GM11168 (cell line): ENCODE results near the gene REEP6.

Source experiments
- in situ Hi-C: fragments of 300-500 bp; cut with MboI; formaldehyde crosslinking; loops from one replicate; pipeline ENCODE4 v1.12.0; 2022; ENCODE audit warnings: low sequenced_read_pairs; ENCODE audit not compliant: unreplicated experiment

REEP6 gene

DNA sequence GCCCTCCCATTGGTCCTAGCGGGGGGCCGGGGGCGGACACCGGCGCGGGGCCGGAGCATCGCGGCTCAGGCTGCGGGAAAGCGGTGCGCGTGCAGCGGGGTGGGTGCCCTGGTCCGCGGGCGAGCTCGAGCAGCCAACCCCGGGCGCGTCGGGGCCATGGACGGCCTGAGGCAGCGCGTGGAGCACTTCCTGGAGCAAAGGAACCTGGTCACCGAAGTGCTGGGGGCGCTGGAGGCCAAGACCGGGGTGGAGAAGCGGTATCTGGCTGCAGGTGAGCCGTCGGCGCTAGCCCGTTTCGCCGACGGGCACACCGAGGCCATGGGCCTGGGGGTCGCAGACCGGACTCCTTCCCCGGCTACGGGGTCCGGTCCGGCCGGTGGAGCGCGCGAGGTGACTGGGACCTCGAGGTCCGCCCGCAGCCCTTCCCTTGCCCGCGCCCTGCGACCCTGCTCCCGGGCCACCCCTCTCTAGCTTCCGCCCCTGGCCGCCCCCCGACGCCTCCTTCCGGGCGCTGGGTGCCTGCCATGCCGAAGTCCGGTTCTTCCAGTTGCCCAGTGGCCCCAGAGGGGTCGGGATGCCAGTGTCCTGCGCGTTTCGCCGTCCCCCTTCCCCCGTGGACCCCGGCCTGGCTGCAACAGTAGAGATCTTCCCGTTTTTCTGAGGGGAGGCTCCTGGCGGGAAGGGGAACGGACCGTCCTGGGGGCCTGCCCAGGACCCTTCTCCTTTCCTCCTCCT lies at the start of gene REEP6:
REEP6 (plus strand) TSS at position 68 of the 735 bp plus-strand sequence; CDS start at position 157, 89 bp downstream.
- in situ Hi-C loops = no loop called here

DNA sequence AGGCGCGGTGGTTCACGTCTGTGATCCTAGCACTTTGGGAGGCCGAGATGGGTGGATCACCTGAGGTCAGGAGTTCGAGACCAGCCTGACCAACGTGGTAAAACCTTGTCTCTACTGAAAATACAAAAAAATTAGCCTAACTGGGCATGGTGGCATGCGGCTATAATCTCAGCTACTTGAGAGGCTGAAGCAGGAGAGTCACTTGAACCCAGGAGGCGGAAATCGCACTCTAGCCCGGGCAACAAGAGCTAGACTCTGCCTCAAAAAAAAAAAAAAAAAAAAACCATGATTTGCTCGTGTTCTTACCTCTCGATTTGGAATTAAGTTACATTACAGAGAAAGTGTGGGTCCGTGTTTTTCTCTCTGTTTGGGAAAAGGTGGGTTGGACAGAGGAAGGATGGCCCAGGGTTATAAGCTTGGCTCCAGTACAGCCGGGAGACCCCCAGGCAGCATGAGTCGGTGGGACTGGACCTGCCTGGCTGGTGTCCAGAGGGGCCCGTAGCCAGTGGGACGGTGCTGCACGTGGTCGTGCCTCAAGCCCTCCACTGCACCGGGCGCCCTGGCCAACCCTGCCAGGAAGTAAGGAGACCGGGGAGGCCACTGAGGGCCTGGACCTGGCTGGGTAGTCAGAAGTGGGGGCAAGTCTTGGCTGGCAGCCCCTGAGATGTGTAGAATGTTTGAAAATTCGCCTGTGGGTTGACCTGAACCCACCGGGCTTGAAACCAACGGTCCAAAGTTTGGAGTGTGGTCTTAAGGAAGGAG lies 49.1 kb upstream of the REEP6 start:
- in situ Hi-C loops = no loop called here

DNA sequence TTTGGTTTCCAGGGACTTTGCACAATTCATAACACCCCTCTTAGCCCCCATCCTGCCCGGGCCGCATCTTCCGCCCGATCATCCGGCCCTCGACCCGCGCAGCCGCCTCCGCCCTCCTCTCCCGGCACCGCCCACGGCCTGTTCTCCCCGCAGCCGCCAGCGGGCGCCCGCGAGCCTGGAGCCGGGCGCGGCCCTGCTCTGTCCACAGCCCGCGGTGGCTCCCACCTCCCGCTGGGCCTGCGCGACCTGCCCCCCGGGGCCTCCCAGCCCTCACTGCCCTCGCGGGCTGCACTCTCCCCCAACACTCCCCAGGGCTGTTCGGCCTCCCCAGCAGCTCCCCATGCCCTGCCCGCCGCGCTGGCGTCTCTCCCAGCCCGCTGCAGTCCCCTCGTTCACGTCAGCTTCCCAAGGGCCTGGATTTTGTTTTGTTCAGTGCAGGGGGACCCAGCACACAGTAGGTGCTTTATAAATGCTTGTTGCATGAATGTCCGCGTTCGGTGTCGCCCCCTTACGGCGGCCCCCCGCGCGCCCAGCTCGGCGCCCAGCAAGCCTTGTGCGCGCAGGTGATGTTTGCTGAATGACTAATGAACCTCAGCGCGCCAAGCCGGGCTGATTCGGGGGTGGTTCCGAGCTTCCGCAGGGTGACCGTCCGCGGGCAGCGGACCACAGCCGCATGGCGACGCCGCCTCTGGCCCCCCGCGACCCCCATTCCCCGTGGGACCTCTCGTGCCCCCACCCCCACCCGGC lies 45.6 kb upstream of the REEP6 start:
- in situ Hi-C loops = no loop called here

DNA sequence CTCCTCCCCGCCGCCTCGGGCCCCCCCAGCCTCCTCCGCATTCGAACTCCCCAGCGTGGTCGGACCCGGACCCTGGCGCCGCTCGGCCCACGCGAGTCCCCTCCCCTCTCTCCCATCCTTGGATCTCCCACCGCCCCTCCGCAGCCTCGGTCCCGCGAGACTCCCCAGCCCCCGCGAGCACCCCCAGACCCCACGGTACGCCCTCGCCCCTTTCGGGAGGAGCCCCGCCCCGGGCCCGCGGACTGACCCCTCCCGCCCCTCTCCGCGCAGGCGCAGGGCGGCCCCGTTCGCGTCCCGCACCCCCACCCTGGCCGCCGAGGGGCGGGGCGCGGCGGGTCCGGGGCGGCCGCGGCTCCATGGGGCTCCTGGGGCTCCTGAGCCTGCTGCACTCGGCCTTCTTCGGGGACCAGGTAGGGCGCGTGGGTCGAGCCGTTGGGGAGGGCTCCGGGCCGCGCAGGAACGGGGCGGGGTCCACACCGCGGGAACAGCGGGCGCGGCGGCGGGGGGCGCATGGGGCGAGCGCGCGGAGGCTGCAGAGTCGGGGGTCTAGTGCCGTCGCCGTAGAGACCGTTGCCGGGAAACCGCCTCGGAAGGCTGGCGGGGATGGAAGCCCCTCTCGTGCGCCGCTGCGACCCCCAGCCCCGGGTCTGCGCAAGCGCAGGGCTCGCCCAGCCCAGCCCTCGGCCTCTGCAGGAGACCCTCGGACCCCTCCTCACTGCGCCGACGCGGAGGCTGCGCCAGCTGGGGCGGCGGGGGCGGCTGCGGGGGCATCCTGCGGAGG lies 44.9 kb upstream of the REEP6 start:
- in situ Hi-C loops = no loop called here

DNA sequence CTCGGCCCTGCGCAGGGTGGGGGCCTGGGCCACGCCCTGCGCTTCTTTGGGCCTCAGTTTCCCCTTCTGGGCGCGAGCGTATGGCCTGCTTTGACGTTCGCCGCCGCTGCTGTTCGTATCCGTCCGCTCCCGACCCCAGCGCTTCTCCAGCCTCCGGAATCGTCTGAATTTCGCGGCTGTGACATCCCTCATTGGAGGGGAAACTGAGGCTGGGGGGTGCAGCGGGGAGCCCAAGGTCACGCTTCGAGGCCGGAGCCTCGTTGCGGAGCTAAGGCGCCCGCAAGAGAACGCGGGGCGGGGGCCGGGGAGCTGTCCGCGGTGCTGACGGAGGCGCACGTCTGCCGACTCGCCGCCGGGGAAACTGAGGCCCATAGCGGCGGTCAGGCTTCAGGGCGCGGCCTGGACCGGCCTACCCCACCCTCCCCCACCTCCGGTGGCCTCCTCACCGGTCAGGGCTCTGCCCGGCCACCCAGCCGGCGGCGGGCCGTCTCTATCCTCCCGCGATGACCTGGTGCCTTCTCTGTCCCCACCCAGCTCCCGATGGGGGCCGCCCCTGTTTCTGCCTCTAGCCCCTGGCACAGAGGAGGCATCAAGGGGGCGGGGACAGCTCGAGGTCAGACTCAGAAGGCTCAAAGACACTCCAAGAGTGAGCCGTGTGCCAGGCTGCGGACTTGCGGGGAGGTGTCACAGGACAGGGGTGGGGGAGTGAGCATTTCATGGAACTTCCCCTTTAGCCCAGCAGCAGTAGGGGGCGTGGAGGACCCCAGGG lies 44.1 kb upstream of the REEP6 start:
- in situ Hi-C loops = no loop called here

DNA sequence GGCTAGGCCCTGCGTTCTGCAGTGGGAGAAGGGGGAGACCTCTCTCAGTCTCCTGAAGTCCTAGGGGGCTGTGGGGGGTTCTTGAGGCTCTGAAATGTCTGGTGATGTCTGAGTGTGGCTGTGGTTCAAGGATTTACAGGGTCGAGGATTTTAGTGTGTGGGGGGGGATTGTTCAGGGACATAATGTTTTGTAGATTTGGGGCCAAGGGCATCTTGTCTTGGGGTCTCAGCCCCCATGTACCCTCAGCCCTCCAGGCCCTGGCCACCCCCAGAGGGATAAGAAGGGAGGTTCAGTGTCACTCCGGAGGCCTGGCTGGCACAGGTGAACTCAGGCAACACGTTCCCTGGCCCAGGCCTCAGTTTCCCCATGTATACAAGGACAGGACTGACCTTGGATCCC lies 43.5 kb upstream of the REEP6 start:
- in situ Hi-C loops = no loop called here

DNA sequence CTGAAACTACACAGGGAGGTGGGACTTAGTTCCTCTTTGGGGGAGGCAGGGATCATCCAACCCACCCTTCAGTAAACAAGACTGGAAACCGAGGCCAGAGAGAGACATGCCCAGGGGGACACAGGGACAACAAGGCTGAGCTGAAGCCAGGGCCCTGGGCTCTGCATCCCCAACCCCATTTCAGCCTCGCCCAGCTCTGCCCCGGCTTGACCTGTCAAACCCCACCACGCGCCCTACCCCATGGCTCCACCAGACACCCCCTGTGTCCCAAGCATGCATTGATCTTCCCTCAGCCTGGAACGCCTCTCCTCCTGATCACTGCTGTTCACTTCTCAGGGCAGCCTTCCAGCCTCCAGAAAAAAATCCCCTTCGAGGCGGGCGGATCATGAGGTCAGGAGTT lies 43.0 kb upstream of the REEP6 start:
- in situ Hi-C loops = no loop called here

DNA sequence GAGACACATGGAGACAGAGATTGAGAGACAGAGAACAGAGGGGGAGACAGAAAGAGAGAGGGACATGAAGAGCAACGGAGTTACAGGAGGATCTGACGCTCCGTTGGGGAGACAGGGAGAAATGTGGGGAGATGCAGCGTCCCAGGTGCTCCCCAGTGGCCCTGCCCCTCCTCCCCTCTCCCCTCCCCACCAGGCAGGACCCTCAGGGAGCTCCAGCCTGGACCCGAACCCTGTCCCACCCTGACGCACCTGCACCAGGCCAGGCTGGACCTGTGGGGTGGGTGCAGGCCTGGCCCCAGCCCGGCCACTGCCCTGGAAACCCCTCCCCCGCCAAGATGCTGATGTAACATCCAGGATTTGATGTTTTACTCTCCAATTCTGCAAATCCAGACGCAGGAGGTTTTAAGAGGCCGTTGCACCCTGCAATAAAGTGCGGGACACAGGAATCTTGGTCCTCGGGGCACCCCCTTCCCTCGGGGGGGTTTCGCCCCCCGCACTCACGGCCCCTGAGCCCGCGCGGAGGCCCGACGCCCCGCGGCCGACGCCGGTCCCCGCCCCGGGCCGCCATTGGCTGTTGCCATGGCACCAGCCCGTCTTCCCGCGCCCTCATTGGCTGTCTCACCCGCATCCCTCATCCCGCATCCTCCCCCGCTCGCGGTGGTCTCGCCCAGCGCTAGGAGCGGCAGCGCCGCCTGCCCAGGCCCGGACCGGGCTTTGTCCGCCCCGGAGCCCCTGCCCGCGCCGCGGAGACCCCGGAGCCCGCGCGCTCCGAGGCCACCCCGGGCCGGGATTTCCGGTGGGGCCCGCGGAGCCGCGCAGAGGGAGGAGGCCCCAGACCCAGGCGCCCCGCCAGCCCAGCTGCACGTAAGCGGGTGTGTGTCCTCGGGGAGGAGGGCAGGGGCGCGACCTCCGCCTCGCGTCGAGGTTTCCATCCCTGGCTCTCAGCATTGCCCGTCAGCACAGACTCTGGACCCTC lies 41.2 kb upstream of the REEP6 start, which contains the start of gene APC2:
APC2 (plus strand) TSS at position 655 of the 976 bp plus-strand sequence. CDS start 2,881 bp downstream, outside the sequence.
- in situ Hi-C loops = no loop called here

DNA sequence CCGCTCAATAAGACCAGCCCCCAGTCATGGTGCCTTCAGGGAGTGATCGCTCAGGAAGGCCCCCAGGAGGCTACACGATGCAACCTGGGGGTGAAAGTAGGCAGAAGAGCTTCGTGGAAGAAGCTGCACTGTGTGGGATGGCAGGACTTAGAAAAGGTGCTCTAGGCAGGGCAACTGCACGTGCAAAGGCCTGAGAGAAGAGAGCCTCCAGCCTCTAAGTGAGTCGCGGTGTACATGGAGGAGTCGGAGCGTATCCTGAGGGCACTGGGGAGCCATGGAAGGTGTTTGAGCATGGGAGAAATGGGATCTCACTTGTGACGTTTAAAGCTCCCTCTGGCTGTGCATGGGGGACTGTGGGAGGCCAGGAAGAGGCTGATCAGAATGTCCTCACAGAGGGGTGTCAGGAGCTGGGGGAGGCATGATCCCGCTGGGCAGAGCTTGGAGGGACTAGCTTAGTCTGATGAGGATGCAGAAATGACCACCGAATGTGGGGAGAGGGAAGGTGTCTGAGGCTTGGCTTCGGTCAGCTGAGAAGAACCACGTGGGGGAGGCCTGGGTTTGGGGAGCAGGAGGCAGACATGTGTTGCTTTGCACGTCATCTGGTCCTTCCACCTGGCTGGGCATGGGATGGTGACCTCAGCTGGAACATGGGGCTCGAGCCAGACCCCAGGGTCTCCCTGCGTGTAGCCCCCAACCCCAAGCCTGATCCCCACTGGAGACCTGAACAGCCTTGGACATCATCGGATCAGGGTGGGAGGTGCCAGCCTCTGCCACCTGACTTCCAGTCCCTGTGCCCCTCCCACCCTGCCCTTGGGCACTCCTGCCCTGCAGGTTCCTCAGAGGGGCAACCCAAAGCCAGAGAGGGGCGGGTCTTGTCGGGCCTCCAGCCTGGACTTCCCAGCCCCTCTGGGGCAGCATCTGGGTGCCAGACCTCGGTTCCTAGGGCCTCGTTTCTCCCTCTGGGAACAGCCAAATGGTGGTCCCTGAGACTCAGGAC lies 39.9 kb upstream of the REEP6 start:
- in situ Hi-C loops = no loop called here

DNA sequence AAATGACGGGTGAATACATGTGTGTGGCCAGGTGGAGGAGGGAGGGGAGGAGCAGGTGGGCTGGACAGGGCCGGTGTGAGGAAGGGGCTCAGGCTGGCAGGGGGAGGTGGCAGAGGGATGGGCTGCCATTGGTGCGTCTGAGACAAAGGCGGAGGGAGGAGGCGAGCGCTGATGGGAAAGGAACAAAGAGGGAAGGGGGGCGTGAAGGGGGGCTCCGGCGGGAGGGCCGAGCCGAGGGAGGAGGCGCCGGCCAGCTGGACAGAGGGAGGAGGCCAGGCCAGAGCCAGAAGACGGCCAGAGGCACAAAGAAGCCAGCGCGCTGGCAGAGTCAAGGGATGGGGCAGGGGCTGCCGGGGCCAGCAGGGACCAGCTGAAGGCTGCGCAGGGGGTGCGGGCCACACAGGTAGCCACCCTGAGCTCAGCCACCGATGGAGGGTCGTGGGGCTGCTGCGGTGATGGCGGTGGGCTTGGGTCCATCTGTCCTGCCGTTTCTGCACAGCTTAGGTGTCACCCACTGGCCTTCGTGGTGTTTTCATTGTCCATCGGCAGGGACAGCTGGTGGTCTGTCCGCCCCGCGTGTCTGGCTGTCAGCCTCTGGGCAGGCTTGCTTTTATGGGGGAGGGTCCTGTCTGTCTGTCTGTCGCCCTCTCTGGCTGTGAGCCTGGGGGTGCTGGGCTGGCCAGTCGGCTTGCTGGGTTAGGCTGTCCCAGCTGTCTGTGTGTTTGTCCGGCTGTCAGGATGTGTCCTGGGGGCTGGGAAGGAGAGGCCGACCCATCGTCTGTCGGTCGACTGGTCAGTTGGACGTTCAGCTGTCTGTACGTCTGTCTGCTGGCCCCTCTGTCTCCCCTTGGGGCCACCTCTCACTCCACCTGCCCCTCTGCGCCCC lies 38.8 kb upstream of the REEP6 start:
- in situ Hi-C loops = no loop called here

DNA sequence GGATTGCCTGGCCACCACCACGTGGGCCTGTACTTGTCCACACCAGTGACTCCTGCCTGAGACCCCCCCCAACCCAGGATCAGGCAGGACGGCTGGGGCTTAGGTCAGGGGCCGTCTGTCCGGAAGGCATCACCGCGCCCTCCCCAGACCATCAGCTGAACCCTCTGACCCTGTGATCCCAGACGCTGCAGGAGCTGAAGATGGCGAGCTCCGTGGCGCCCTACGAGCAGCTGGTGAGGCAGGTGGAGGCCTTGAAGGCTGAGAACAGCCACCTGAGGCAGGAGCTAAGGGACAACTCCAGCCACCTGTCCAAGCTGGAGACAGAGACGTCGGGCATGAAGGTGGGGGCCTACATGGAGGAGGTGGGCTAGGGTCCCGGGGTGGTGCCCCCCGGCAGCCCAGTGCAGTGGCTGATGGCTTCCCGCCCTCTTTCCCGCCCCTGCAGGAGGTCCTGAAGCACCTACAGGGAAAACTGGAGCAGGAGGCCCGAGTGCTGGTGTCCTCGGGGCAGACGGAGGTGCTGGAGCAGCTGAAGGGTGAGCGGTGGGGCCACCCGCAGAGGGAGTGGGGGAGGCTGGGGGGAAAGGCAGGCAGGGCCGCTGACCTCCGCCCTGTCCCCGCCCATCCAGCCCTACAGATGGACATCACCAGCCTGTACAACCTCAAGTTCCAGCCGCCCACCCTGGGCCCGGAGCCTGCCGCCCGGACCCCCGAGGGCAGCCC lies 38.0 kb upstream of the REEP6 start:
- in situ Hi-C loops = no loop called here

DNA sequence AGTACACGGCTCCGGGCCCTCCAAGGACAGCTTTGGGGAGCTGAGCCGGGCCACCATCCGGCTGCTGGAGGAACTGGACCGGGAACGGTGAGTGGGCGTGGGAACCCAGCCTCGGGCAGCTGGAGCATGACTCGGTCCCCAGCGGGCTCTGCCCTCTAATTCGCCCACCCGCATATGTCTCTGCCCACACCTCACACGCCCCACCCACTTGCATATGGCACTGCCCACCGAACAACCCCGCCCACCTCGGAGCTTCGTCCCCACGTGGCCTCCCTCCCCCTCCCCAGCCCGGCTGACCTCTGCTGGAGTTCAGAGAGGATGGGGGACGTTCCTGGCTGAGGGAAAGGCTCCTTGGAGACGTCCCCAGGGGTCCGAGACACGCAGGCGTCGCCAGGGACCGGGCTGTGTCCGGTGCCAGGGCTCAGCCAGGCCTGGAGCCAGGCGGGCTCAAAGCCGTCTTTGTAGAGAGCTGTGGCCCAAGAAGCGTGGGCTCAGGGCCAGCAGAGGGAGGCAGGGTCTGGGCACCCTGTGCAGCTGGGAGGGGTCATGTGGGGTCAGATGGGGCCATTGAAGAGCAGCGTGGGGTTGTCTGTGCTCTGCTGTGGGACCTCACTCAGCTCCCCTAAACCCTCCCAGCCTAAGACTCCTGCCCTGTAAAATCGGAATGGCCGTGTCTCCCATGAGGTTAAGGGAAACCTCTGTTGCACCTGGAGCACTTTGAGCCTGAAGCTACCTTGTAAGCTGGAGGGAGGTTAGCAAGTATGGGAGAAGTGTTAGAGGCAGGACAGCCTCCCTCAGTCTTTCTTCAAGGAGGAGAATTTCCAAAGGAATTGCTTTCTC lies 37.2 kb upstream of the REEP6 start:
- in situ Hi-C loops = no loop called here

DNA sequence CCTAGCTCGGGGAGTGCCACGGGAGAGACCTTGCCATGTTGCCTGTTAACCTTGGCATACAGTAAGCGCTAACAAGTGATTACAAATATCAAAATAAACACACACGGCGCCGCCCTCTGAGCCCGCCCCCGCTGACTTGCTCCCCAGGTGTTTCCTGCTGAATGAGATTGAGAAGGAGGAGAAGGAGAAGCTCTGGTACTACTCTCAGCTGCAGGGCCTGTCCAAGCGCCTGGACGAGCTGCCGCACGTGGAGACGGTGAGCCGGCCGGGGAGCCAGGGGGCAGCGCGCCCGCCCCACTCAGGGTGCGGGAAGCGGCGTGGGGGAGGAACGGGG lies 36.0 kb upstream of the REEP6 start:
- in situ Hi-C loops = no loop called here

DNA sequence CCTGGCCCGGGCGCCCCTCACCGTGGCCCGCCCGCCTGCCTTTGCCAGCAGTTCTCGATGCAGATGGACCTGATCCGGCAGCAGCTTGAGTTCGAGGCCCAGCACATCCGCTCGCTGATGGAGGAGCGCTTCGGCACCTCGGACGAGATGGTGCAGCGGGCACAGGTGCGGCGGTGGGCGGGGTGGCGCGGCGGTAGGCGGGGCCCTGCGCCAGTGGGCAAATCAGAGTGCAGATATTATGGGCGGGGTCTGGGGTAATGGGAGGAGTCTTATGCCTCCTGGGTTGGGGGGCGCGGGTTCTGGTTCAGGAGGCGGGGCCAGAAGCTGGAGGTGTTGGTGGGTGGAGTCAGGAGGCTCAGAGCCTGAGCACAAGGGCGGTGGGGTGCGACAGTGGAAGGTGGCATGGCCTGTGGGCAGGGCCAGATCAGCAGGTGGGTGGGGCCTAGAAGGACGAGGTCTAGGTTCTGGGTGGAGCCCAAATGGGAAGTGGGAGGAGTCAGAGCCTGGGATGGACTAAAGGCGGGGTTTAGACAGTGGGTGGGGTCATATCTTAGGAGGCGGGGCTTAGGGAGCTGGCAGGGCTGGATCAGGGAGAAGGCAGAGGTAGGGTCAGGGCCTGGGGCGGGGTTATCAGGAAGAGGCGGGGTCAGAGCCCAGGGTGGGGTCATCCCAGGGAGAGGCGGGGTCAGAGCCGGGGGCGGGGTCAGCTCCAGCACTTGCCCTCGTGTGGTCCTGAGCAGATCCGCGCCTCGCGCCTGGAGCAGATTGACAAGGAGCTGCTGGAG lies 35.5 kb upstream of the REEP6 start:
- in situ Hi-C loops = no loop called here
